CD4-positive, CD25-positive, alpha-beta regulatory T cell (primary cell): ENCODE data around the gene GCM1. TPM values are rescaled to one million over a fixed set of nuclear protein-coding genes. Genes with fewer than 3 reads are reported as not detected.

Experiments
- ATAC-seq, 2 donors: fragments of 150-1000 bp; cut with Tn5 transposase; one replicate each; pipeline ENCODE4 v1.10.0; 2021; ENCODE audit warnings: low read depth in 2 of 2, moderate number of reproducible peaks in 2 of 2, moderate library complexity in 1 of 2
- DNase-seq, 3 donors: peaks; one replicate each; pipeline versions ENCODE4 v3.0.0 to v3.0.0-alpha.2; 2012 to 2022; ENCODE audit warnings: mixed read lengths in 1 of 3
- H3K27ac ChIP-seq: one replicate; pipeline ENCODE4 v1.7.0; 2013; ENCODE audit warnings: mild to moderate bottlenecking, low read length; ENCODE audit not compliant: insufficient read depth, poor library complexity, severe bottlenecking
- H3K27me3 ChIP-seq: one replicate; pipeline ENCODE4 v1.7.0; 2013; ENCODE audit warnings: low read length; ENCODE audit not compliant: control insufficient read depth, insufficient read depth
- H3K36me3 ChIP-seq: one replicate; pipeline ENCODE4 v1.7.0; 2013; ENCODE audit warnings: mild to moderate bottlenecking, low read length, moderate library complexity; ENCODE audit not compliant: control insufficient read depth, insufficient read depth
- H3K4me1 ChIP-seq: 2 replicates; pipeline ENCODE4 v1.7.0; 2013; ENCODE audit warnings: mild to moderate bottlenecking, low read length; ENCODE audit not compliant: insufficient read depth, control insufficient read depth, poor library complexity, severe bottlenecking
- H3K4me3 ChIP-seq: one replicate; pipeline ENCODE4 v1.7.0; 2013; ENCODE audit warnings: low read depth, mild to moderate bottlenecking, low read length, moderate library complexity
- H3K9me3 ChIP-seq, 2 experiments: 1 replicate in 1 of 2; 2 replicates in 1 of 2; pipeline ENCODE4 v1.7.0; 2013; ENCODE audit warnings: low read length in 2 of 2, mild to moderate bottlenecking in 1 of 2, moderate library complexity in 1 of 2; ENCODE audit not compliant: control insufficient read depth in 2 of 2
- H3K27ac Mint-ChIP-seq, 3 donors: one replicate each; pipeline ENCODE4 v1.8.0; 2020 to 2022; ENCODE audit warnings: mild to moderate bottlenecking in 3 of 3, mixed read lengths in 3 of 3, moderate library complexity in 2 of 3
- H3K27me3 Mint-ChIP-seq: one replicate; pipeline ENCODE4 v1.8.0; 2022; ENCODE audit warnings: mild to moderate bottlenecking, mixed read lengths
- H3K36me3 Mint-ChIP-seq: one replicate; pipeline ENCODE4 v1.8.0; 2020; ENCODE audit warnings: mixed read lengths
- H3K4me1 Mint-ChIP-seq, 4 donors: one replicate each; pipeline ENCODE4 v1.8.0; 2020 to 2022; ENCODE audit warnings: mixed read lengths in 4 of 4, mild to moderate bottlenecking in 1 of 4
- H3K4me3 Mint-ChIP-seq, 4 donors: one replicate each; pipeline ENCODE4 v1.8.0; 2020 to 2022; ENCODE audit warnings: mild to moderate bottlenecking in 4 of 4, mixed read lengths in 4 of 4, moderate library complexity in 3 of 4
- H3K9me3 Mint-ChIP-seq, 7 donors: one replicate each; pipeline ENCODE4 v1.8.0; 2020 to 2022; ENCODE audit warnings: mixed read lengths in 7 of 7, mild to moderate bottlenecking in 3 of 7, moderate library complexity in 2 of 7
- polyA plus RNA-seq, 4 donors: library from polyadenylated mRNA; unstranded; fragments of 300-500 nt; fragmentation: Illumina TruSeq; gene quantifications; one replicate each; pipeline ENCODE4 v1.2.3, GENCODE V29; 2021
- total RNA-seq: library from RNA; stranded (reverse); gene quantifications from one replicate; pipeline ENCODE4 v1.2.3, GENCODE V29; 2022

The GCM1 gene
- total and polyA plus RNA-seq, 5 donors from 2014 or later, result 0.09 to 0.22 (median 0.10) TPM; not detected in 2

GRCh38 chr6:53179961-53180651 lies 31.5 kb upstream of the GCM1 start:
- no peak overlapping the region for H3K4me3 ChIP-seq
- H3K36me3 Mint-ChIP-seq, result peaks cover 3% of the 10 kb centered on the region
- H3K27ac Mint-ChIP-seq, result peak overlapping the region; percentile 74 to 92 (median 88)
- DNase-seq (peak in 2 of 3 donors; percentile 56 to 57), ATAC-seq (peak in 1 of 2 donors; percentile 53)
- peaks cover 0 to 17% (median 14%) of the 10 kb centered on the region in 4 donors for H3K4me1 Mint-ChIP-seq
- H3K27me3 Mint-ChIP-seq, result no peaks in the 10 kb centered on the region
- no peaks in the 10 kb centered on the region for H3K9me3 ChIP-seq
- no peaks in the 10 kb centered on the region for H3K36me3 ChIP-seq
- H3K9me3 Mint-ChIP-seq, result no peaks in the 10 kb centered on the region
- H3K27me3 ChIP-seq, result no peaks in the 10 kb centered on the region
- H3K27ac ChIP-seq, result no peak overlapping the region
- H3K4me3 Mint-ChIP-seq, result peak overlapping the region in 2 of 4 donors; percentile 37 to 71
- H3K4me1 ChIP-seq, result no peaks in the 10 kb centered on the region

DNA sequence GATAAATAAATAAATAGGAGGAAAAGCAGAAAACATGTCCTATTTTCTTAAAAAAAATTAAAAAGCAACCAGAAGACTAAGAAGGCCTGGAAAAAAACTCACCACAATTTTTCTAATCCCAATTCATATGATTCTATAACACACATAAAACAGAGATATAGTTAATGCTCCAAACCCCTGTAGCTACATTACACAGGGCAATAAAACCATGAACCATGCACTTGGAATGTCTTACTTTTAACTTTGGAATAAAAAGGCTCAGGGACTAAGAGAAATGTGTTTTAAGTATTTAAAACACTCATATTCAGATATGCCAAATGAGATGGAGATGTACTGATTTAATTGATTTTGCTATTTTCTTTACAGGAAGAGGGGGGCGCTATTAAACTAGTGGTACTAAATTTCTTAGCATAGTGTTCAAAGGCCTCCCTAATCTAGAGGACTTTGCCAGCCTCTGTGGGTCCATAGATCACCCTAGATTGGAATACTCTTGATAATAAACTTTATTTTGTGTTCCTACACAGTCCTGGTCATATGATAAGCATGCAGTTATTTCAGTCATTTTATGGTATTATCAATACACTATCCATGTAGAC lies 30.3 kb upstream of the GCM1 start:
- Mint-ChIP-seq H3K27ac (peak overlapping the region; percentile 58 to 92 (median 88)), H3K27me3 (no peaks in the 10 kb centered on the region), H3K4me3 (no peak overlapping the region), H3K4me1 (peaks cover 0 to 14% (median 13%) of the 10 kb centered on the region in 4 donors), H3K36me3 (peaks cover 2% of the 10 kb centered on the region), H3K9me3 (no peaks in the 10 kb centered on the region)
- Histone ChIP-seq H3K9me3 (no peaks in the 10 kb centered on the region), H3K4me1 (no peaks in the 10 kb centered on the region), H3K4me3 (no peak overlapping the region), H3K36me3 (no peaks in the 10 kb centered on the region), H3K27ac (no peak overlapping the region), H3K27me3 (no peaks in the 10 kb centered on the region)
- DNase-seq (no peak), ATAC-seq (no peak)

- DNase-seq, result no peak
- Histone ChIP-seq H3K27me3 (no peaks in the 10 kb centered on the region), H3K9me3 (no peaks in the 10 kb centered on the region), H3K4me1 (no peaks in the 10 kb centered on the region), H3K4me3 (no peak overlapping the region), H3K36me3 (no peaks in the 10 kb centered on the region), H3K27ac (no peak overlapping the region)
- no peaks in the 10 kb centered on the region for H3K36me3 Mint-ChIP-seq
- H3K27ac Mint-ChIP-seq, result peak overlapping the region in 1 of 3 donors; percentile 17
- no peak overlapping the region for H3K4me3 Mint-ChIP-seq
- no peaks in the 10 kb centered on the region for H3K27me3 Mint-ChIP-seq
- no peak for ATAC-seq
- H3K9me3 Mint-ChIP-seq, result no peaks in the 10 kb centered on the region
- peaks cover 0 to 13% (median 11%) of the 10 kb centered on the region in 4 donors for H3K4me1 Mint-ChIP-seq
These were observed 26.4 kb upstream of the GCM1 start for GRCh38 chr6:53175027-53175426.

GRCh38 chr6:53172468-53172803 lies 23.8 kb upstream of the GCM1 start:
- Mint-ChIP-seq H3K4me3 (no peak overlapping the region), H3K27ac (peak overlapping the region in 1 of 3 donors; percentile 34), H3K36me3 (no peaks in the 10 kb centered on the region), H3K9me3 (no peaks in the 10 kb centered on the region), H3K4me1 (peaks cover 0 to 4% (median 1%) of the 10 kb centered on the region in 4 donors), H3K27me3 (no peaks in the 10 kb centered on the region)
- Histone ChIP-seq H3K4me1 (no peaks in the 10 kb centered on the region), H3K27ac (no peak overlapping the region), H3K4me3 (no peak overlapping the region), H3K27me3 (no peaks in the 10 kb centered on the region), H3K36me3 (no peaks in the 10 kb centered on the region), H3K9me3 (no peaks in the 10 kb centered on the region)
- DNase-seq (no peak), ATAC-seq (no peak)

DNA sequence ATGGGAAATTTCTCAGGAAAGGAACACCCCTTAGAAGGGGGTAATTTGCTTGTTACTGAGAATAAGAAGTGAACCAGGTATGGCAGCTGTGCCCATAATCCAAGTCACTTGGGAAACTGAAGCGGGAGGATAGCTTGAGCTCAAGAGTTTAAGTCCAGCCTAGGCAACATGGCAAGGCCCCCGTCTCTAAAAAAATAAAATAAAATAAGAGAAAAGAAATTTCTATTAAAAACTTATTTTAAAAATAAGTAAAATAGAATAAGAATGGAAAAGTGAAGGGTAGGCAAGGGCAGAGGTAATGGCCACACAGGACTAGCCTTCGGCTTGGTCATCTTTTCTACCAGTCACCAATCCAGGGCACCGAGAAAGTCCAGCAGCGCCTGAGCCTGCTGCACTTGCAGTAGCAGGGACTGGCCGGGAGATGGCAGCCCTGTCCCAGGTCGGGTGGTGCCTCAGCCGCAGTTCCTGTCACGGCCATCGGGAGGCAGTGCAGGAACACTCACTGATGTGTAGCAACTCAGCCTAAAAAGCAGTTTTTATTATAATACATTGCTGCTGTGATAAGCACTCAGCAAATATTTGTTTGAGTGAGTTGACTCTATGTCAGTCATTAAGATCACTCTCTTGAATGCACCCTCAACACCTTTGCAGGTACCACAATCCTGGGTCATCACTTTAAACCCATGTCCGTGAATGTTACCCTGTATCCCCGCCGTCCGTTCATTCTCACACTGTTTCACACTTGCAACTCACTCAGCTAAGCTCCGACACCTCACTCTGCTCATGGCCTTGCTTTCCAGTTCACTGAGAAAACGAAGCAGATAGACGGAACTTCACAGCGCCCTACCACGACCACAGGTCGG lies 23.2 kb upstream of the GCM1 start:
- no peaks in the 10 kb centered on the region for H3K27me3 Mint-ChIP-seq
- Histone ChIP-seq H3K4me3 (no peak overlapping the region), H3K9me3 (no peaks in the 10 kb centered on the region), H3K27me3 (no peaks in the 10 kb centered on the region), H3K4me1 (no peaks in the 10 kb centered on the region), H3K27ac (no peak overlapping the region), H3K36me3 (no peaks in the 10 kb centered on the region)
- no peaks in the 10 kb centered on the region for H3K9me3 Mint-ChIP-seq
- DNase-seq, result peak; percentile 82 to 88 (median 82)
- no peak overlapping the region for H3K4me3 Mint-ChIP-seq
- H3K4me1 Mint-ChIP-seq, result peaks cover 0 to 4% (median 1%) of the 10 kb centered on the region in 4 donors
- H3K36me3 Mint-ChIP-seq, result no peaks in the 10 kb centered on the region
- ATAC-seq, result peak; percentile 100
- peak overlapping the region in 1 of 3 donors; percentile 34 for H3K27ac Mint-ChIP-seq

GRCh38 chr6:53168516-53169267 lies 20.1 kb upstream of the GCM1 start:
- Mint-ChIP-seq H3K4me3 (no peak overlapping the region), H3K4me1 (peaks cover 0 to 4% (median 0%) of the 10 kb centered on the region in 4 donors), H3K9me3 (no peaks in the 10 kb centered on the region), H3K27ac (no peak overlapping the region), H3K36me3 (no peaks in the 10 kb centered on the region), H3K27me3 (no peaks in the 10 kb centered on the region)
- H3K36me3 ChIP-seq, result no peaks in the 10 kb centered on the region
- no peak for DNase-seq
- H3K27ac ChIP-seq, result no peak overlapping the region
- no peaks in the 10 kb centered on the region for H3K9me3 ChIP-seq
- ATAC-seq, result no peak
- no peak overlapping the region for H3K4me3 ChIP-seq
- no peaks in the 10 kb centered on the region for H3K27me3 ChIP-seq
- no peaks in the 10 kb centered on the region for H3K4me1 ChIP-seq

GRCh38 chr6:53165293-53165692 lies 16.7 kb upstream of the GCM1 start:
- Mint-ChIP-seq H3K9me3 (peaks cover 0 to 1% (median 0%) of the 10 kb centered on the region in 7 donors), H3K36me3 (no peaks in the 10 kb centered on the region)

More at GRCh38 chr6:53165293-53165692, 16.7 kb upstream of the GCM1 start:
- Histone ChIP-seq H3K9me3 (no peaks in the 10 kb centered on the region), H3K4me1 (peaks cover 4% of the 10 kb centered on the region), H3K36me3 (no peaks in the 10 kb centered on the region), H3K27me3 (no peaks in the 10 kb centered on the region), H3K4me3 (no peak overlapping the region), H3K27ac (no peak overlapping the region)
- Mint-ChIP-seq H3K27me3 (no peaks in the 10 kb centered on the region), H3K4me1 (peaks cover 0 to 10% (median 6%) of the 10 kb centered on the region in 4 donors), H3K4me3 (no peak overlapping the region), H3K27ac (no peak overlapping the region)
- ATAC-seq, result no peak
- DNase-seq, result no peak
